Fibroblast of peridontal ligament (primary cell): ENCODE data around the gene ARRB1.

ENCODE experiments used
- DNase-seq: peaks from one replicate; pipeline ENCODE4 v3.0.0-alpha.2; 2010; ENCODE audit errors: extremely low read depth

The ARRB1 gene

GRCh38 chr11:75260396-75261170 lies 90.9 kb downstream of the ARRB1 start:
- no peak for DNase-seq

GRCh38 chr11:75254326-75254725 lies 97.1 kb downstream of the ARRB1 start:
- no peak for DNase-seq

- DNase-seq, result no peak
These were observed 101.8 kb downstream of the ARRB1 start for GRCh38 chr11:75249704-75250103.

- DNase-seq, result no peak
These were observed 102.6 kb downstream of the ARRB1 start for GRCh38 chr11:75248924-75249256.

GRCh38 chr11:75246671-75247350 lies 104.7 kb downstream of the ARRB1 start:
- no peak for DNase-seq

- DNase-seq, result no peak
These were observed 105.3 kb downstream of the ARRB1 start for GRCh38 chr11:75246006-75246670.

GRCh38 chr11:75245356-75246005 lies 106.0 kb downstream of the ARRB1 start:
- no peak for DNase-seq

GRCh38 chr11:75244052-75244814 lies 107.2 kb downstream of the ARRB1 start:
- DNase-seq, result no peak

GRCh38 chr11:75242722-75243600 lies 108.5 kb downstream of the ARRB1 start:
- no peak for DNase-seq

GRCh38 chr11:75241906-75242644 lies 109.4 kb downstream of the ARRB1 start:
- no peak for DNase-seq

- peak; percentile 67 for DNase-seq
These were observed 110.2 kb downstream of the ARRB1 start for GRCh38 chr11:75241036-75241905.

- no peak for DNase-seq
These were observed 111.0 kb downstream of the ARRB1 start, which contains the start of gene TPBGL for GRCh38 chr11:75240311-75241035. Gene TPBGL (plus strand): TSS chr11:75240774. CDS start chr11:75241050, 276 bp downstream.

GRCh38 chr11:75239531-75240290 lies 111.8 kb downstream of the ARRB1 start:
- no peak for DNase-seq

- no peak for DNase-seq
These were observed 112.6 kb downstream of the ARRB1 start for GRCh38 chr11:75238595-75239440.

- DNase-seq, result no peak
These were observed 114.4 kb downstream of the ARRB1 start for GRCh38 chr11:75237050-75237449.

GRCh38 chr11:75236062-75236461 lies 115.4 kb downstream of the ARRB1 start:
- DNase-seq, result no peak
